ENCODE measurements around the gene NAIF1.

- TF ChIP-seq CTCF (IDR thresholded peaks at IDR 0.05) (no peak), POLR2A (IDR thresholded peaks at IDR 0.05) (no peak)
These were observed 15.0 kb downstream of the NAIF1 start for GRCh38 chr9:128051932-128052709.
